SJCRH30 (cell line): ENCODE data around the gene TBC1D22A. TPM values are rescaled to one million over a fixed set of nuclear protein-coding genes. Genes with fewer than 3 reads are reported as not detected.

Experiments
- DNase-seq, 2 experiments: peaks; one replicate each; pipeline ENCODE4 v3.0.0-alpha.2; 2015 to 2020
- H3K27ac ChIP-seq: fragments of 250-450 bp; sonication (Bioruptor Pico); 2 replicates; pipeline ENCODE4 v1.5.1; 2020; ENCODE audit warnings: mild to moderate bottlenecking, moderate library complexity
- H3K27me3 ChIP-seq: fragments of 250-450 bp; sonication (Bioruptor Pico); 2 replicates; pipeline ENCODE4 v1.5.1; 2020; ENCODE audit warnings: mild to moderate bottlenecking, moderate library complexity
- H3K36me3 ChIP-seq: fragments of 250-450 bp; sonication (Bioruptor Pico); 2 replicates; pipeline ENCODE4 v1.5.1; 2020; ENCODE audit warnings: mild to moderate bottlenecking, moderate library complexity
- H3K4me1 ChIP-seq: fragments of 250-450 bp; sonication (Bioruptor Pico); 2 replicates; pipeline ENCODE4 v1.5.1; 2020; ENCODE audit warnings: mild to moderate bottlenecking, moderate library complexity
- H3K4me3 ChIP-seq: fragments of 250-450 bp; sonication (Bioruptor Pico); 2 replicates; pipeline ENCODE4 v1.5.1; 2020; ENCODE audit warnings: mild to moderate bottlenecking, moderate library complexity
- H3K9me3 ChIP-seq: fragments of 250-450 bp; sonication (Bioruptor Pico); replicated peaks from 2 replicates; pipeline ENCODE4 v1.5.1; 2020; ENCODE audit warnings: mild to moderate bottlenecking, moderate library complexity
- total RNA-seq: library from RNA; depleted of rRNA; stranded (reverse); fragments of >200 nt; shearing (Covaris generic); gene quantifications from 2 replicates; pipeline ENCODE4 v1.2.3, GENCODE V29; 2014

The TBC1D22A gene
- total RNA-seq, 1 experiment from 2014 or later = 8.9 TPM

- H3K4me3 ChIP-seq = no peak overlapping the region
- no peak for DNase-seq
- no peaks in the 10 kb centered on the region for H3K36me3 ChIP-seq
- no peak overlapping the region for H3K27ac ChIP-seq
- H3K27me3 ChIP-seq = no peaks in the 10 kb centered on the region
- no peaks in the 10 kb centered on the region for H3K9me3 ChIP-seq
- H3K4me1 ChIP-seq = no peaks in the 10 kb centered on the region
Observed at GRCh38 chr22:46857885-46858143, 95.4 kb downstream of the TBC1D22A start.

- Histone ChIP-seq H3K27me3 (no peaks in the 10 kb centered on the region), H3K27ac (no peak overlapping the region), H3K4me3 (no peak overlapping the region), H3K36me3 (no peaks in the 10 kb centered on the region), H3K4me1 (no peaks in the 10 kb centered on the region), H3K9me3 (no peaks in the 10 kb centered on the region)
- DNase-seq = no peak
Observed at GRCh38 chr22:46858181-46858771, 95.8 kb downstream of the TBC1D22A start.

- Histone ChIP-seq H3K27me3 (no peaks in the 10 kb centered on the region), H3K4me1 (no peaks in the 10 kb centered on the region), H3K4me3 (no peak overlapping the region), H3K36me3 (no peaks in the 10 kb centered on the region), H3K27ac (no peak overlapping the region), H3K9me3 (no peaks in the 10 kb centered on the region)
- no peak for DNase-seq
Observed at GRCh38 chr22:46860562-46860961, 98.1 kb downstream of the TBC1D22A start.

GRCh38 chr22:46861468-46862367, 99.3 kb downstream of the TBC1D22A start:
- no peaks in the 10 kb centered on the region for H3K4me1 ChIP-seq
- H3K4me3 ChIP-seq = no peak overlapping the region
- H3K9me3 ChIP-seq = no peaks in the 10 kb centered on the region
- no peak for DNase-seq
- no peaks in the 10 kb centered on the region for H3K36me3 ChIP-seq
- no peaks in the 10 kb centered on the region for H3K27me3 ChIP-seq
- H3K27ac ChIP-seq = no peak overlapping the region

GRCh38 chr22:46862418-46863324, 100.2 kb downstream of the TBC1D22A start:
- Histone ChIP-seq H3K4me3 (no peak overlapping the region), H3K27ac (no peak overlapping the region), H3K36me3 (no peaks in the 10 kb centered on the region), H3K27me3 (no peaks in the 10 kb centered on the region), H3K9me3 (no peaks in the 10 kb centered on the region), H3K4me1 (no peaks in the 10 kb centered on the region)
- no peak for DNase-seq

GRCh38 chr22:46863794-46864193, 101.3 kb downstream of the TBC1D22A start:
- H3K4me3 ChIP-seq = no peak overlapping the region
- DNase-seq = no peak
- H3K9me3 ChIP-seq = no peaks in the 10 kb centered on the region
- no peaks in the 10 kb centered on the region for H3K27me3 ChIP-seq
- no peaks in the 10 kb centered on the region for H3K4me1 ChIP-seq
- no peak overlapping the region for H3K27ac ChIP-seq
- H3K36me3 ChIP-seq = no peaks in the 10 kb centered on the region

- Histone ChIP-seq H3K27ac (no peak overlapping the region), H3K36me3 (no peaks in the 10 kb centered on the region), H3K4me1 (no peaks in the 10 kb centered on the region), H3K4me3 (no peak overlapping the region), H3K9me3 (no peaks in the 10 kb centered on the region), H3K27me3 (no peaks in the 10 kb centered on the region)
- DNase-seq = no peak
Observed at GRCh38 chr22:46864314-46865051, 102.0 kb downstream of the TBC1D22A start.

- Histone ChIP-seq H3K9me3 (no peaks in the 10 kb centered on the region), H3K4me1 (no peaks in the 10 kb centered on the region), H3K4me3 (no peak overlapping the region), H3K27me3 (no peaks in the 10 kb centered on the region), H3K27ac (no peak overlapping the region), H3K36me3 (no peaks in the 10 kb centered on the region)
- no peak for DNase-seq
Observed at GRCh38 chr22:46865052-46865434, 102.6 kb downstream of the TBC1D22A start.

- H3K27ac ChIP-seq = no peak overlapping the region
- no peaks in the 10 kb centered on the region for H3K36me3 ChIP-seq
- no peak for DNase-seq
- H3K9me3 ChIP-seq = no peaks in the 10 kb centered on the region
- no peaks in the 10 kb centered on the region for H3K4me1 ChIP-seq
- no peak overlapping the region for H3K4me3 ChIP-seq
- H3K27me3 ChIP-seq = no peaks in the 10 kb centered on the region
Observed at GRCh38 chr22:46865642-46866041, 103.2 kb downstream of the TBC1D22A start.

GRCh38 chr22:46866591-46866990, 104.1 kb downstream of the TBC1D22A start:
- Histone ChIP-seq H3K9me3 (peaks cover 8% of the 10 kb centered on the region; the same call in 1 of the 2 replicates), H3K27me3 (no peaks in the 10 kb centered on the region), H3K4me3 (no peak overlapping the region), H3K27ac (no peak overlapping the region), H3K4me1 (no peaks in the 10 kb centered on the region), H3K36me3 (peaks cover 3% of the 10 kb centered on the region; the same call in 1 of the 2 replicates)
- DNase-seq = no peak

- peaks cover 6% of the 10 kb centered on the region; the same call in 1 of the 2 replicates for H3K36me3 ChIP-seq
- H3K4me1 ChIP-seq = no peaks in the 10 kb centered on the region
- H3K27ac ChIP-seq = no peak overlapping the region
- no peaks in the 10 kb centered on the region for H3K27me3 ChIP-seq
- no peak for DNase-seq
- H3K4me3 ChIP-seq = no peak overlapping the region
- H3K9me3 ChIP-seq = peaks cover 8% of the 10 kb centered on the region; the same call in 1 of the 2 replicates
Observed at GRCh38 chr22:46867106-46867505, 104.7 kb downstream of the TBC1D22A start.

GRCh38 chr22:46869329-46869728, 106.9 kb downstream of the TBC1D22A start:
- Histone ChIP-seq H3K4me1 (no peaks in the 10 kb centered on the region), H3K4me3 (no peak overlapping the region), H3K9me3 (peaks cover 8% of the 10 kb centered on the region; the same call in 1 of the 2 replicates), H3K27ac (no peak overlapping the region), H3K36me3 (peaks cover 6% of the 10 kb centered on the region; the same call in 1 of the 2 replicates), H3K27me3 (no peaks in the 10 kb centered on the region)
- no peak for DNase-seq

GRCh38 chr22:46869831-46870441, 107.5 kb downstream of the TBC1D22A start:
- Histone ChIP-seq H3K4me1 (no peaks in the 10 kb centered on the region), H3K27me3 (no peaks in the 10 kb centered on the region), H3K27ac (no peak overlapping the region), H3K9me3 (peaks cover 8% of the 10 kb centered on the region; the same call in 1 of the 2 replicates), H3K36me3 (peaks cover 6% of the 10 kb centered on the region; the same call in 1 of the 2 replicates), H3K4me3 (no peak overlapping the region)
- DNase-seq = no peak

- H3K27ac ChIP-seq = no peak overlapping the region
- no peaks in the 10 kb centered on the region for H3K4me1 ChIP-seq
Observed at GRCh38 chr22:46871826-46872225, 109.4 kb downstream of the TBC1D22A start.

More at GRCh38 chr22:46871826-46872225, 109.4 kb downstream of the TBC1D22A start:
- no peak for DNase-seq
- H3K9me3 ChIP-seq = peaks cover 8% of the 10 kb centered on the region; the same call in 1 of the 2 replicates
- H3K27me3 ChIP-seq = no peaks in the 10 kb centered on the region
- H3K36me3 ChIP-seq = peaks cover 6% of the 10 kb centered on the region; the same call in 1 of the 2 replicates
- H3K4me3 ChIP-seq = no peak overlapping the region
